HG02938 (cell line): Measurements from ENCODE around the gene KIF27.
"Not testable (repeated sequence)": the region's sequence is repeated elsewhere in the genome, so short reads cannot be mapped to it uniquely, and the experiment has no call there.

Experiments
- ATAC-seq: cut with Tn5 transposase; IDR thresholded peaks from one replicate; pipeline ENCODE4 v1.9.1; 2021; ENCODE audit warnings: mild to moderate bottlenecking, moderate library complexity; ENCODE audit not compliant: unreplicated experiment

Gene KIF27

GRCh38 chr9:83920927-83921707 lies at the start of gene KIF27:
Gene KIF27 (minus strand): TSS chr9:83921432. CDS start chr9:83915591, 5,841 bp downstream.
- ATAC-seq, result peak; percentile 90

GRCh38 chr9:83969602-83970001 lies 48.4 kb upstream of the KIF27 start:
- no peak for ATAC-seq

GRCh38 chr9:83967073-83967472 lies 45.8 kb upstream of the KIF27 start:
- no peak for ATAC-seq

- no peak for ATAC-seq
These were observed 45.0 kb upstream of the KIF27 start for GRCh38 chr9:83966209-83966582.

- no peak for ATAC-seq
These were observed 44.3 kb upstream of the KIF27 start for GRCh38 chr9:83965350-83966208.

- no peak for ATAC-seq
These were observed 43.7 kb upstream of the KIF27 start for GRCh38 chr9:83964973-83965349.

- no peak for ATAC-seq
These were observed 40.9 kb upstream of the KIF27 start for GRCh38 chr9:83962165-83962564.

GRCh38 chr9:83960991-83961390 lies 39.8 kb upstream of the KIF27 start:
- ATAC-seq, result no peak

- no peak for ATAC-seq
These were observed 37.8 kb upstream of the KIF27 start for GRCh38 chr9:83959061-83959460.

GRCh38 chr9:83957248-83957513 lies 35.9 kb upstream of the KIF27 start:
- no peak for ATAC-seq

- peak; percentile 69 for ATAC-seq
These were observed 35.4 kb upstream of the KIF27 start for GRCh38 chr9:83956436-83957247.

- peak; percentile 54 for ATAC-seq
These were observed 34.8 kb upstream of the KIF27 start for GRCh38 chr9:83956086-83956435.

GRCh38 chr9:83948096-83948495 lies 26.9 kb upstream of the KIF27 start:
- not testable (repeated sequence) for ATAC-seq

GRCh38 chr9:83940590-83941303 lies 19.5 kb upstream of the KIF27 start:
- no peak for ATAC-seq

GRCh38 chr9:83937861-83938455 lies 16.7 kb upstream of the KIF27 start:
- peak; percentile 58 for ATAC-seq

GRCh38 chr9:83936523-83936922 lies 15.3 kb upstream of the KIF27 start:
- ATAC-seq, result no peak

GRCh38 chr9:83935276-83935935 lies 14.2 kb upstream of the KIF27 start:
- ATAC-seq, result no peak

- ATAC-seq, result no peak
These were observed 13.5 kb upstream of the KIF27 start for GRCh38 chr9:83934569-83935275.

GRCh38 chr9:83933790-83934189 lies 12.6 kb upstream of the KIF27 start:
- no peak for ATAC-seq
